Measurements from ENCODE around the gene MRPL39.
"Not testable (repeated sequence)": the region's sequence is repeated elsewhere in the genome, so short reads cannot be mapped to it uniquely, and the experiment has no call there.

DNA sequence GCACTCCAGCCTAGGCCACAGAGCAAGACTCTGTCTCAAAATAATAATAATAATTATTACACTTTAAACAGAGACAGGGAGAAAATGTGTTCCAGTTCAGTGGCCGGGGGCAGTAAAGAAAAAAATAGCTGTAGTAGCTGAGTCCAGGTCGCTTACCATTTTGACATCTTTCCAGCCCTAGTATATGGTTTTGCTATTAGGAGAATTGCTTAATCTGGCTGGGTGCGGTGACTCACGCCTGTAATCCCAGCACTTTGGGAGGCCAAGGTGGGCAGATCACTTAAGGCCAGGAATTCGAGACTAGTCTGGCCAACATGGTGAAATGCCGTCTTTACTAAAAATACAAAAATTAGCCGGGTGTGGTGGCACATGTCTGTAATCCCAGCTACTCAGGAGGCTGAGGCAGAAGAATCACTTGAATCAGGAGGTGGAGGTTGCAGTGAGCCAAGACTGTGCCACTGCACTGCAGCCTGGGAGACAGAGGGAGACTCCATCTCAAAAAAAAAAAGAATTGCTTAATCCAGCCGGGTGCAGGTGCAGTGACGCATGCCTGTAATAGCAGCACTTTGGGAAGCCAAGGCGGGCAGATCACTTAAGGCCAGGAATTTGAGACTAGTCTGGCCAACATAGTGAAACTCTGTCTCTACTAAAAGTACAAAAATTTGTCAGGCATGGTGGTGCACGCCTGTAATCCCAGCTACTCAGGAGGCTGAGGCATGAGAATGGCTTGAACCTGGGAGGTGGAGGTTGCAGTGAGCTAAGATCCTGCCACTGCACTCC lies 18.7 kb upstream of the MRPL39 start:
- TF ChIP-seq, protein P1, sequence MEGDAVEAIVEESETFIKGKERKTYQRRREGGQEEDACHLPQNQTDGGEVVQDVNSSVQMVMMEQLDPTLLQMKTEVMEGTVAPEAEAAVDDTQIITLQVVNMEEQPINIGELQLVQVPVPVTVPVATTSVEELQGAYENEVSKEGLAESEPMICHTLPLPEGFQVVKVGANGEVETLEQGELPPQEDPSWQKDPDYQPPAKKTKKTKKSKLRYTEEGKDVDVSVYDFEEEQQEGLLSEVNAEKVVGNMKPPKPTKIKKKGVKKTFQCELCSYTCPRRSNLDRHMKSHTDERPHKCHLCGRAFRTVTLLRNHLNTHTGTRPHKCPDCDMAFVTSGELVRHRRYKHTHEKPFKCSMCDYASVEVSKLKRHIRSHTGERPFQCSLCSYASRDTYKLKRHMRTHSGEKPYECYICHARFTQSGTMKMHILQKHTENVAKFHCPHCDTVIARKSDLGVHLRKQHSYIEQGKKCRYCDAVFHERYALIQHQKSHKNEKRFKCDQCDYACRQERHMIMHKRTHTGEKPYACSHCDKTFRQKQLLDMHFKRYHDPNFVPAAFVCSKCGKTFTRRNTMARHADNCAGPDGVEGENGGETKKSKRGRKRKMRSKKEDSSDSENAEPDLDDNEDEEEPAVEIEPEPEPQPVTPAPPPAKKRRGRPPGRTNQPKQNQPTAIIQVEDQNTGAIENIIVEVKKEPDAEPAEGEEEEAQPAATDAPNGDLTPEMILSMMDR (IDR thresholded peaks at IDR 0.05): not testable (repeated sequence)
- TF ChIP-seq POLR2A (IDR thresholded peaks at IDR 0.05): not testable (repeated sequence)
